GDM1 (cell line): Measurements from ENCODE around the gene HRH2.
"Not testable (repeated sequence)": the region's sequence is repeated elsewhere in the genome, so short reads cannot be mapped to it uniquely, and the experiment has no call there.

ENCODE experiments used
- DNase-seq: peaks from one replicate; lab custom pipeline; 2025; lab: John Stamatoyannopoulos, UW

HRH2 gene

DNA sequence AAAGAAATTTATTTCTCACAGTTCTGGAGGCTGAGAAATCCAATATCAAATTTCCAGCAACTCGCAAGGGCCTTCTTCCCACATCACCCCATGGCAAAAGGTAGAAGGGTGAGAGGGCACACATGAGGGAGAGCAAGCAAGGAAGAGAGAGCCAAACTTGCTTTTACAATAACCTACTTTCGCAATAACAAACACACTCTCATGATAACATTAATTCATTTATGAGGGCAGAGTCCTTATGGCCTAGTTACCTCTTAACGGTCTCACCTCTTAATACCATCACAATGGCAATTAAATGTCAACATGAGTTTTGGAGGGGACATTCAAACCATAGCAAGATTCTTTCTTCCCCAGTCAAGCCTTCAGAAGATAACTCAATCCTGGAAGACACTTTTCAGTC, 11.6 kb upstream of the HRH2 start:
- DNase-seq: no peak

DNA sequence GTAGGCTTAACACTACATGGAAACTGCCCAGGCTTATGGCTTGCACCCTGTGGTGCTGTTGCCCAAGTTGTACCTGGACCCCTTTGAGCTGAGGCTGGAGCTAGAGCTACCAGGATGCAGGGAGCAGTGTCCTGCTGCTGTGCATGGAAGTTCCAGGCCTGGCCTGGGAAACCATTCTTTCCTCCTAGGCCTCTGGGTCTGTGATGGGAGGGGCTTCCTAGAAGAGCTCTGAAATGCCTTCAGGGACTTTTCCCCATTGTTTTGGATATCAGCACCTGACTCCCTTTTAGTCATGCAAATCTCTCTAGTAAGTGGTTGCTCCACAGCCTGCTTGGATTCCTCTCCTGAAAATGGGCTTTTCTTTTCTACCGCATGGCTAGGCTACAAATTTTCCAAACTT, 7.9 kb upstream of the HRH2 start:
- DNase-seq: no peak

DNA sequence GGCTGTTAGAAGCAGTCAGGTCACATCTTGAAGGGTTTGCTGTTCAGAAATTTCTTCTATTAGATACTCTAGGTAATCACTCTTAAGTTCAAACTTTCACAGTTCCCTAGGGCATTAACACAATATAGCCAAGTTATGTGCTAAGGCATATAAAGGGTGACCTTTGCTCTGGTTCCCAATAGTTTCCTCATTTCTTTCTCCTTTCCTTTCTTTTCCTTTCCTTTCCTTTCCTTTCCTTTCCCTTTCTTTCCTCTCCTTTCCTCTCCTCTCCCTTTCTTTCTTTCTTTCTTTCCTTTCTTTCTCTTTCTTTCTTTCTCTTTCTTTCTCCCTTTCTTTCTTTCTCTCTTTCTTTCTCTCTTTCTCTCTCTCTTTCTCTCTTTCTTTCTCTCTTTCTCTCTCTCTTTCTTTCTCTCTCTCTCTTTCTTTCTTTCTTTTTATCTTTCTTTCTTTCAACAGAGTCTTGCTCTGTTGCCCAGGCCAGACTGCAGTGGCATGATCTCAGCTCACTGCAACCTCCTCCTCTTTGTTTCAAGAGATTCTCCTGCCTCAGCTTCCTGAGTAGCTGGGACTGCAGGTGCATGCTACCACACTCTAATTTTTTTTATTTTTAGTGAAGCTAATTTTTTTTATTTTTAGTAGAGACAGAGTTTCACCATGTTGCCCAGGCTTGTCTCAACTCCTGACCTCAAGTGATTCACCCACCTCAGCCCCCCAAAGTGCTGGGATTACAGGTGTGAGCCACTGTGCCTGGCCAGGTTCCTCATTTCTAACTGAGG, 7.3 kb upstream of the HRH2 start:
- DNase-seq: not testable (repeated sequence)

DNA sequence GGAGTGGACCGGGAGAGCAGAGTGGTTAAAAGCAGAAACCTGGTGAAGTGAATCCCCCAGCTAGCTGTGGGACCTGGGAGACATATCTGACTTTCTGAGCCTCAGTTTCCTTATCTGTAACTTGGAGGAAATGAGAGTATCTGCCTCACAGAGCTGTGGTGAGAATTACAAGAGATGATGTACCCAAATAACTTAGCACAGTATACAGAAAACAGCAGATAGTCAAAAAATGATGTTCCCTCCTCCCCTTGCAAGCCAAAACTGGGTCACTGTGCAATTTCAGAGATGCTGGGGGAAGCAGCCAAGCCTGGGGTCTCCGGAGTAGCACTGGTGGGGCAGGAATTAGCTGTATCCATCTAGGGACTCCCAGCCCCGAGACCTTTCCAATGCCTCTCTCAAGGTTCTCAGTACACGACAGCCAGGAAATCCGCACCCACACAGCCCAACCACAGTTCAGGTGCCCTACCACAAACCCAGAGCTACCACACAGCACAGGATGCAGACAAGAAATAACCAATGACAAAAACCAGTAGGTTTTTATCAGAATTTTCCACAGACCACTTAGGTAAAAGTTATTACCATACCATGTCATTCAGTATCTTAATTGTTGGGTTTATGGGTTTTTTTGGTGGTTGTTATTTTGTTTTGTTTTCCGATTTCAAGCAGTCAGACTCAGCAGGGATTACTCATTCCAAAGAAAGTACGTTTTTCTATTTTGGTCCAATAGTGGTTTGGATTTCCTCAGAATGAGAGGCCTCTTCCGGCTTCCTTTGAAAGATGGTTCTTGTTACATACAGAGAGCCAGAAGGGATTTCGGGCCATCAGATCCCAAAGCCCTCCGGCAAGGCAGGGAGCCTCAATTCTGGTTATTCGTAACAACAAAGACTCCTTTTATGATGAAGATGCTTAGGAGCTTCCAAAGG, 4.9 kb upstream of the HRH2 start:
- DNase-seq: peak; percentile 74

DNA sequence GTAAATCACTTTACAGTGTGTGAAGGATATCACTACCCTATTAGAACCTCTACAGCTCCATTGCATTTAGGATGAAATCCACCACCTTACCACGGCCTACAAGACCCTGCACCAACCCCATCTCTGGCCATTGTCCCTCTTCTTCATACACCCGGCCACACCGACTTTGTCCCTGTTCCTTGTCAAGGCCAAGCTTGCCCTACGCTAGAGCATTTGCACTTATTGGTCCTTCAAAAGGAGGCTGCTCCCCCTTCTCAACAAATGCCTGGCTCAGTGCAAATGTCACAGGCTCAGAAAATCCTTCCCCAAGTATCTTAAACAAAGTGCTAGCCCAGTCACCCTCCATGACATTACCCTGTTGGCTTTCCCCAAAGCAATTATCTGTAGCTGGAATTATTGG, 4.1 kb upstream of the HRH2 start:
- no peak for DNase-seq

DNA sequence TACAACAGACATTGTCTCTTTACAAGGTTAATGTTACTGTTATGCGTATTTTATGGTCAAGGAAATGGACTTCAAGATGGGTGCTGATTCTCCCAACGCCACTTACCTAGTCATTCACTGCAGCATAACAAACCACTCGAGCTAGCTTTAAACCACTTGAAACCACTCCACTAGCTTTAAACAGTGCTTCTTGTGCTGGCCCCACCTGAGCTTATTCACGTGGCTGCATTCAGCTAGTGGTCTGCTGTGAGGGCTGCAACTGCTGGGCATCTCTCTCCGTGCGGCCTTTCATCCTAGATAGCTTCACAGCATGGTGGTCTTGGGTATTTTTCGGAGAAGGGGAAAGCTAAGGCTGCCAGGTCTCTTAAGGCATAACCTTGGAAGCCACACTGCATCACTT, 3.5 kb upstream of the HRH2 start:
- no peak for DNase-seq

DNA sequence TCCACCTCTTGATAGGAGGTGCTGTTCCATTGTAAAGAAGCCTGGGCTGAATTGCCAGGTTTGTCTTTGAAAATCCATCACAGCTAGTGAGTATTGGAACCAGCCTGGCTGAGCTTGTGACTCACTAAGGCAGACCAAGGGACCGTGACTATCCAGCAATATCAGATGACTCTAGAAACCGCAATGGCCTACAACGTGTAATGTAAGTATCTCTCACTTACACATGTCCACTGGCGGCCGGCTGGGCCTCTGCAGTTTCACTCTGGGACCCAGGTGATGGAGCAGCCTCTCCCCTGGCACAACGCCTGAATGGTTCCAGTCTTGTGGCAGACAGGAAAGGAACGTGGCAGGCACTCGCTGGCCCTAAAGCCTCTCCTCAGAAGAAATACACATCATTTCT, 3.1 kb upstream of the HRH2 start:
- no peak for DNase-seq

DNA sequence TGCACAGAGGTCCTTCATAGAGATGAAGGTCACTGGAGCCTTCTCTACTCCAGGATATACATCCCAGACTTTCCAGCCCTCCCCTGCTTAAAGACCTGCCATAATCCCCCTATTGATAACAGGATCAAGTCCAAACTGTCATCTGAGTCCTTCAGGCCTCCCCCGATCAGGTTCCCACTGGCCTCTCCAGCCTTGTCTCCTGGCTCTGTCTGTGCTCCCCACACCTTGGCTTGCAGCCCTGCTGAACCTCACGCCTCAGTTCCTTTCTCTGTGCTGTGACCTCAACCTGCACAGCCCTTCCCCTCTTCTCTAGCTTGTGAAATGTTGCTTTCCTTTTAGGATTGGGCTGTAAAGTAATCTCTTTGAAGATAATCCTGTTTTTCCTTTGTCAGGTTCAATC, 2.5 kb upstream of the HRH2 start:
- DNase-seq: no peak

DNA sequence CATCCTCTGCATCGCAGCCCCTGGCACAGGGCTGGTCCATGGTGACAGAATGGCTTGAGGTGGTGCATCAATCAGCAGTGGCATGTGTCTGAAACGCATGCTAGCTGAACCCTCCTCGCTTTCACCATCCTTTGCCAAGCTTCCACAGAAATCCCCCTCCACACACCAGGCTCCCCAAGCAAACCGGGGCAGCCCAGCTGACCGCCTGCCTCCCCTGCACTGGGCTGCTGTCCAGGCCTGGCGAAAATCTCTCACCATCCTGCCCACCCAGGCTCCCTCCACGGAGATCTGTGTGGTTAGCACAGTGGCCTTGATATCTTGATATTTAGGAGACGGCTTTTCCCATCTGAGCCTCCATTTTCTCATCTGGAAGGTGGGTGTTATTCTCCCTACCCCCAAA, 905 bp upstream of the HRH2 start:
- DNase-seq: no peak

DNA sequence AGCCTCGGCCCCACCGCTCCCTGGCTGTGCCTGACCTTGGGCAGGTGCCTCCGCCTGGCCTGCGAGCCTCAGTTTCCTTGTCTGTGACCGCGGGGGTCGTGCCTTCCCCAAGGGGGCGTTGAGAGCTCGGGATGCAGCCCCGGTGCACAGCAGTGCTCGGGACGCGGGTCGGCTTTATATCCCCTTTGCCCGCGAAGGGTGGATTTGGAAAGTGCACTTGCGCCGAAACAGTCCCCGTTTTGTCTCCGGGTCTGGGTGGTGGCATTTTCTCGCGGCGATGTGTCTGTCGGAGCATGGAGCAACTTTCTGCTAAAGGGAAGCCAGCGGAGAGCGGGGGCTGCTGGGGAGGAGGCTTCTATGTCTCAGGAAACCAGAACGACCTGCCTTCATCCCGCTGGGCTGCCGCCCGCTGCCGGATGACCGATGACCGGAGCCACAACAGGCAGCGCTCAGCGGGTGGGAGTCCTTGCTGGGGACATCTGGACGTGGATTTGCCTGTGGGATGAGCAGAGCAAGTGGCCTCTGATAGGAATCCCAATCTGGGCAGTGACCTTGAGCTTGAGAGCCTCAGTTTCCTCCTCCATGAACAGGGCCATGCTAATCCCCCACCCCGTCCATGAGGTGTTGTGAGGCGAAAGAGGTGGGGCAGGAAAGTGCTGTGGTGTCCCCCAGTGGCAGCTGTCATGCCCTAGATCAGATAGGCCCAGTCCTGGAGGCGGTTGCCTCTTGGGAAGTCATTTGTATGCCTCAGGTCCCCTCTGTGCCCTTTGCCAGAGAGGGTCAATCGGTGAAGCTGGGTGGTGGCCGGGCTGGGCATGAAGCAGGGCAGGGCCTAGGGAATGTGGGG, 651 bp downstream of the HRH2 start:
- DNase-seq: no peak

DNA sequence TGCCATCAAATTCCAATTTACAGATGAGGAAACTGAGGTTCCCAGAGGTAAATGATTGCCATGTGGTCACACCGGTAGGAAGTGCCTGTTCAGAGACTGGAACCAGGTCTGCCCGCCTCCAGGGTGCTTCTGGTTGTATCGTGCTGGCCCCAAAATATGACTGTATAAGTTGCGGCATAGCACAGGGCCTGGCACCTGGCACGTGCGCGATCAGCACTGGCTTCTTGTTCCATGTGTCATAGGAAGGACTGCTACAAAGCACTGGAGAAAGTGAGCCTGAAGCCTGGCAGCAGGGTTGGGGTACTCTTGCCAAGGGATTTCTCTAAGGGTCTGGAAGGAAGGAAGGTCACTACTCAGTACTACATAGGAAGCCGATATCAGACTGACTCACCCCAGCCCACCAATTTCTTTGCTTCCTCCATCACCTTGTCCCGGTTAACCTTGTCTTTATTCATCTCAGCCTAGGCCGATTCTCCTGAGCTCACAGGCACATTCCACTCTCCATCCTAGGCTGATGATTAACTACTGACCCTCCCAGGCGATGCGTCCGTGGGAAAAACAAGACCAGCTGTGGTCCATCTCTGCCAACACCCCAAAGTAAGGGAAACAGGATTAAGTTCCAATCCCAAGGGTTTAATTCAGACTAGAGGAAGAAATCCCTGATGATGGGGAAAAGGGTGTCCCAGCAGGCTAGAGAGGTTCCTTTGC, 1.8 kb downstream of the HRH2 start:
- no peak for DNase-seq

DNA sequence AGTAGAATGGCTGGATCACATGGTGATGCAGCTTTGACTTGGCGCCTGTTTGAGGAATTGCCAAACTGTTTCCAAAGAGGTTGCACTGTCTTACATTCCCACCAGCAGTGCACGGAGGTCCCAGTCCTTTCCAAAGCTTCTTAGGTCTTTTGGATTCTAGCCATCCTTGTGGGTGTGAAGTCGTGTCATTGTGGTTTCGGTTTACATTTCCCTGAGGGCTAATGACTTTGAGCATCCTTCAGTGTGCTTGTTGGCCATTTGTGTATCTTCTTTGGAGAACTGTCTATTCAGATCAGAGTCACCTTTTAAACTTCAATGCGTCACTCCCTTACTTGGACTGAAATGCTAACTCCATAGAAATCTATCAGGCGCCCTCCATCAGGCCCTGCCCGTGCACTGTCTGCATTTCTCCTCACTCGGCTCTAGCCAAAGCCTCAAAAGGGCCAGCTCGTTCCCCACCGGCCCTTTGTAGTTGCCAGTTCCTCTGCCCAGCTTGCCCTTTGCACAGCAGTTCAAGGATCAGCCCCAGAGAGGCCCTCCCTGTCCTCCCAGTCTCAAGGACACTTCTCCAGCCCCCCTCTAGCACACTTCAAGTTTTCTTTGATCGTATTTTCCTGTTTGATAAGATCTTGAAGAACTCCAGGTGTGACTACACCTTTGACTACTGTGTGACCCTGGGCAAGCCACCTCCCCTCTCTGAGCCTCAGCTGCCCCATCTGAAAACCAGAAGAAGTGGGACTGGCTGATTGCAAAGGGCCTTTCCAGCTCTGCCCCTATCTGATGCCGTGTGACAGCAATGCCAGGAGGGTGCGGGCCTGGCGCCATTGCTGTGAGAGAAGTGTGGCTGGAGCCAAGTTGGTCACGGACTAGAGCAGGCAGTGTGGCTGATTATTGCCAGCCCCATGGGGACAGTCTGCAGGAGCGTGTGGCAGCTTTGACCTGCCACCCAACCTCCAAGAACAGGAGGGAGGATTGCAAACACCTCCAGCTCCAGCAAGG, 5.6 kb downstream of the HRH2 start:
- no peak for DNase-seq

DNA sequence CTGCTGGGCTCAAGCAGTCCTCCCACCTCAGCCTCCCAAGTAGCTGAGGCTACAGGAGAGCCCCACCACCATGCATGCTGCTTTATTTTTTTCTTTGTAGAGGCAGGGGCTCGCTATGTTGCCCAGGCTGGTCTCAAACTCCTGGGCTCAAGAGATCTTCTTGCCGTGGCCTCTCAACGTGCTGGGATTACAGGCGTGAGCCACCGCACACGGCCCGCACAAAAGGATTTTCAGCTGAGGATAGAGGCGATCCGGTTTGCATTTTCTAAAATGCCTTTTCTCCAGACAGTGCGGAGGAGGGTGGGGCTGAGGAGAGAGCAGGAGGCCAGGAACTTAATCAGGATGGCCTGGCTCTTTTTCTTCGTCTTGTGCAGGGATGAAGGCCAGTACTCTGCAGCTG, 6.9 kb downstream of the HRH2 start:
- DNase-seq: no peak

DNA sequence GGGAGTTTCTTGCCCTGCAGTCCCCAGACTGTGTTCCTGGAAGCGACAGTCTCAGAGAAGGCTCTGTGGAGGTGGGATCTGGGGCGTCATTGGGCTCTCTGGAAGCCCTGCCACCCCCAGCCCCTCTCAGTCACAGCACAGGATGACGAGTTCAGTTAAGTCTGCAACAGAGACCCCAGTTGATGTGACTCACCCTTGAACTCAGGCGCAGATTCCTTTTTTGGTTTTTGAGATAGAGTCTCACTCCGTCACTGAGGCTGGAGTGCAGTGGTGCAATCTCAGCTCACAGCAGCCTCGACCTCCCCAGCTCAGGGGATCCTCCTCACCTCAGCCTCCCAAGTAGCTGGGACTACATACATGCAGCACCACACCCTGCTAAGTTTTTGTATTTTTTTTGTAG, 8.3 kb downstream of the HRH2 start:
- DNase-seq: no peak

DNA sequence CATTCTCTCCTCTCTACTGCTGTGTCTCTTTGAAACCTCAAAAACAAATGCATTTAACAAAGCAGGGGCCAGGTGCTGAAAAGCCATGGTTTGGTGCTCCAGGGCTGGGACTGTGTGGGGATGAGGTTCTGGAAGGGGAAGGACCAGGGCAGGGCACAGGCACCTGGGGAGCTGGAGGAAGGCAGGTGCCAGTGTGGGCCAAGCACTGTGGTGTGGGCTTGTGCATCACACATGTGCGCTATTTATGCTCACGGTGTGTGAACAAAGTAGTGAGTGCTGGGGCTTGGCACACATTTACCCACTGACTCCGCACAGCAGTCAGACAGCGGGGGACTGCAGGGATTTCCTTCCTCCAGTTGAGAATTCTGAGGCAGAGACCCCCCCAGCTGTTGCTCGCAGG, 10.1 kb downstream of the HRH2 start:
- no peak for DNase-seq

DNA sequence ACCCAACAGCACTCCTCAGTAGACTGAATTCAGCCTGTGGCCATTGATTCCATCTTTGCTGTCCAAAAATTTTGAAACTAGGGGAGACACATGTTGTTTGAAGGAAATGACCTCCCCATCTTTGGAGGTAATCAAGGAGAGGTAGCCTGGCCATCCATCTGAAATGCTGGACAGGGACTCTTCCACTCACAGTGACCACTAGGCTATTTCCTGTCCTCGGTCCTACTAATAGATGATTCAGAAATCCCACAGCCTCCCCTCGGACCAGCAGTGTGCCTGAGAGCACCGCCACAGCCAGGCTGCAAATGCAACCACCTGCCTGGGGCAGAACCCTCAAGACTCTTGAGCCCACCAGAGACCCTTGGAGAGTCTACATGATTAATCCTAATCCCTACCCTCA, 12.5 kb downstream of the HRH2 start:
- DNase-seq: no peak

DNA sequence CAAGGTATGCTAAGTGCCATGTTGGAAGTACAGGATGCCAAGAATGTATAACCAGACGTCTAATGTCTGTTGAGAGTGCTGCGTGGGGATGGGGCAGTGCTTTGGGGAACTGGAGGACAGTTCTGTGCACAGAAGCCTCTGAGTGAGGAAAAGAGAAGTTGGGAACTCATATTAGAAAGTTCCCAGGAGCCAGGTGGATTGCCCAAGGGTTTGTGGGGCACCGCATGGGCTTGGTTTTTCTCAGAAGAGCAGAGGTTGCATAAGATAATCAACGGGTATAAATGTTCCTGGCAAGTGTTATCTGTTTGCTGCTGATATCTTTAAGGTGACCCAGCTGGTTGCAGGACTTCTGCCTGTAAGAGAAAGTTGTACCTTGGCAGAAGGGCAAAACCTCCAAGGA, 13.1 kb downstream of the HRH2 start:
- DNase-seq: no peak

DNA sequence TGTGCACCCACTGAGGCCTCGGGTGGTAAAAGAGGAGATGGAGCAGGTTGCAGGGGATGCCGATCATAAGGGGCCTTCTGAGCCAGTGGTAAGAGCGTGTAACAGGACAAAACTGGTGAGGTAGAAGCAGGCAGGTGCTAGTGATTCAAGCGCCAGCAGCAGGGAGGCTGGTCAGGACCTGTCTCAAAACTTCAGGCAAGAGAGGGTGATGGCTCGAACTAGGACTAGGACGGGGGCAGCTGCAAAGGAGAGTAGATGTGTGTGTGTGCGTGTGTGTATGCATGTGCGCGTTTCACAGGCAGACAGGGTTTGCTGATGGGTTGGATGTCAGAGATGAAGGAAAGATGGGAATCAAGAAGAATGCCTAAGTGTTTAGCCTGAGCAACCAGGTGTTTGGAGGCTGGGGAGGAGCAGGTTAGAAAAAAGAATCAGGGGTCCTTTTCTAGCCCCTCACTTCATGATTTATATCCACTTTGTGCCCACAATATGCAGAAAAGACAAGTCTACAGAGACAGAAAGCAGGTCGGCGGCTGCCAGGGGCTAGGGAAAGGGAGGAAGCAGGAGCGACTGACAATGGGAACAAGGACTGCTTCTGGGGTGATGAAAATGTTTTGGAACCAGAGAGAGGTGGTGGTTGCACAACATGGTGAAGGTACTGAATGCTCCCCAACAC, 15.2 kb downstream of the HRH2 start:
- no peak for DNase-seq

DNA sequence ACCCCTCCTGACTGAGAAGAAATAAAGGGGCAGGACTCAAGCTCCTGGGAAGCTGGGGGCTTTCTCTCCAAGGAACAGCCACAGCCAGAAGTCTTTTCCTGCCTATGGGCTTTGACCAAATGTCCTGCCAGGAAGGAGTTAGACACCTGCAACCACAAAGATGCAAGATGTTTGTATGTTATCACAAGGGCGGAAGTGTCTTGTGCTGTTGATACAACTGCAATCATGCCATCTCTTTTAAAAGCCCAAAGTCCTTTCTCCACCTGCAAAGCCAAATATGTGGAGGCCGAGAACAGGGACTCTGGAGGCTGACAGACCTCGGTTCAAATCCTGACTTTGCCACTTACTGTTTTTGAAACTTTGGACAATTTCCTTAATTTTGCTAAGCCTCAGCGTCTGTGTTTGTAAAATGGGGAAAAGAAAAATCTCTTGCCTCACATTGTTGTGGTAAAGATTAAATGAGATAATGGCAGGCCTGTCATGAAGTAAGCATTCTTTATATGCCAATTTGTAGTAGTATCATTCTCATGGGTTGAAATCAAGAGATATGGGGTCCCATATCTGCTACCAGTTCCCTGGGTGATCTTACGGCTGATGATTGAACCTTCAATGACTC, 17.0 kb downstream of the HRH2 start:
- DNase-seq: no peak

DNA sequence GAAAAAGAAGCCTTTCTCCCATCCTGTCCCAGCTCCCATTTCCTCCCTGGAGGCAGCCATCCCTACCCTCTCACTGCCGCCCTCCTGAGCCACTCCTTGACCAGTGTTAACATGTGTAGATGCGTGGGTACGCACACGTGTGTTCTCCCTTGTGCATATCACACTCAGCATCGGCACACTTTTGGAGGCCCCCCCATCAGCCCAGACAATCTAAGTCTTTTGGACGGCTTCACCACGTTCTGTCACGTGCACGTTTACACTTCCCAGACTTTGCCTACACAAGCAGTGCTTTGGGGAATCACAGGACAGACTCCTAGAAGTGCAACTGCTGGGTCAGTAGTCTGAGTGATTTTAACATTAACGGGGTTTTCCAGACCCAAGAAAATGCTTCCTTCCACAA, 18.0 kb downstream of the HRH2 start:
- no peak for DNase-seq
